DND-41 (cell line): ENCODE results near the gene MAP1A.

Experiments
- ATAC-seq: fragments of 200-7000 bp; cut with Tn5 transposase; 3 replicates; pipeline ENCODE4 v1.9.1; 2021; ENCODE audit warnings: low read depth; ENCODE audit not compliant: insufficient read depth
- DNase-seq: peaks from one replicate; pipeline ENCODE4 v3.0.0-alpha.2; 2020
- H2AFZ ChIP-seq: 2 replicates; pipeline ENCODE4 v1.6.0; 2012; ENCODE audit warnings: low read depth, low read length
- H3K27ac ChIP-seq: 2 replicates; pipeline ENCODE4 v1.5.1; 2012; ENCODE audit warnings: low read length, inconsistent platforms
- H3K27me3 ChIP-seq: fragments of 200-600 bp; sonication (generic); 2 replicates; pipeline ENCODE4 v1.6.0; 2012; ENCODE audit warnings: low read length, mild to moderate bottlenecking, inconsistent platforms; ENCODE audit not compliant: insufficient read depth, poor library complexity
- H3K36me3 ChIP-seq: 2 replicates; pipeline ENCODE4 v1.5.1; 2012; ENCODE audit warnings: low read length, inconsistent platforms; ENCODE audit not compliant: insufficient read depth
- H3K4me1 ChIP-seq: 2 replicates; pipeline ENCODE4 v1.5.1; 2012; ENCODE audit warnings: mild to moderate bottlenecking, low read length; ENCODE audit not compliant: insufficient read depth
- H3K4me2 ChIP-seq: 2 replicates; pipeline ENCODE4 v1.6.0; 2012; ENCODE audit warnings: mild to moderate bottlenecking, moderate library complexity, low read length, inconsistent platforms; ENCODE audit not compliant: insufficient read depth
- H3K4me3 ChIP-seq, 2 experiments: fragments of 200-600 bp in 1 of 2; shearing (Covaris generic) in 1 of 2; 2 replicates each; pipeline ENCODE4 v1.5.1; 2012 to 2016; ENCODE audit warnings: inconsistent platforms in 2 of 2, low read length in 2 of 2, mild to moderate bottlenecking in 2 of 2, low read depth in 1 of 2, moderate library complexity in 1 of 2
- H3K79me2 ChIP-seq: 2 replicates; pipeline ENCODE4 v1.6.0; 2012; ENCODE audit warnings: low read length, inconsistent platforms; ENCODE audit not compliant: insufficient read depth
- H3K9ac ChIP-seq: 2 replicates; pipeline ENCODE4 v1.6.0; 2012; ENCODE audit warnings: low read depth, mild to moderate bottlenecking, inconsistent platforms, low read length, moderate library complexity
- H3K9me3 ChIP-seq: 2 replicates; pipeline ENCODE4 v1.5.1; 2012; ENCODE audit warnings: low read length, moderate library complexity, mild to moderate bottlenecking, inconsistent platforms; ENCODE audit not compliant: insufficient read depth, severe bottlenecking
- H4K20me1 ChIP-seq: 2 replicates; pipeline ENCODE4 v1.6.0; 2012; ENCODE audit warnings: low read length; ENCODE audit not compliant: insufficient read depth
- EZH2 ChIP-seq: IDR thresholded peaks from 3 replicates; pipeline ENCODE4 v1.6.1; 2012; ENCODE audit warnings: borderline replicate concordance, low read depth, mild to moderate bottlenecking, moderate library complexity, low read length, inconsistent platforms; ENCODE audit not compliant: severe bottlenecking
- TF ChIP-seq, protein P1 (sequence below): IDR thresholded peaks from 2 replicates; pipeline ENCODE4 v1.5.1; 2012; ENCODE audit warnings: borderline replicate concordance, low read length, moderate library complexity, mild to moderate bottlenecking; ENCODE audit not compliant: poor library complexity, severe bottlenecking; ENCODE audit errors: extremely low read depth

MAP1A gene

DNA sequence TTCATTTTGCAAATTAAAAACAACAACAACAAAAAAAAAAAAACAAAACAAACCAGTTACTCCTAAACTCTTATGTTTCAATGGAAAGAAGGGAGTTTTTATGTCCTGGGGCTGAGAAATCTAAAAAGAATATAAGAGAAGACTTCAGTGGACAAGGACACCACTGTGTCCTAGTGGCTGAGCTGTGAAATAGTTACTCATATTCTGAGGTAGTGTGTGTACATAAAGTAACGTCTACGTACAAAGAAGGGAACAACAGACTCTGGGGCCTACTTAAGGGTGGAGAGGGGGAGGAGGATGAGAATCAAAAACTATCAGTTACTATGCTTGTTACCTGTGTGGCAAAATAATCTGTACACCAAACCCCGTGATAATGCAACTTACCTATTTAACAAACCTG is 18.4 kb upstream of the MAP1A start:
- DNase-seq: no peak
- Histone ChIP-seq H3K4me3 (no peak overlapping the region), H3K79me2 (0 out of 2 replicates have a peak, but pooled peaks cover 2% of the 10 kb centered on the region), H3K36me3 (no peaks in the 10 kb centered on the region), H3K4me2 (no peak overlapping the region), H3K9me3 (no peaks in the 10 kb centered on the region), H2AFZ (no peak overlapping the region), H3K4me1 (no peaks in the 10 kb centered on the region), H3K9ac (no peak overlapping the region), H3K27me3 (no peaks in the 10 kb centered on the region), H4K20me1 (no peaks in the 10 kb centered on the region), H3K27ac (no peak overlapping the region)
- TF ChIP-seq, protein P1, sequence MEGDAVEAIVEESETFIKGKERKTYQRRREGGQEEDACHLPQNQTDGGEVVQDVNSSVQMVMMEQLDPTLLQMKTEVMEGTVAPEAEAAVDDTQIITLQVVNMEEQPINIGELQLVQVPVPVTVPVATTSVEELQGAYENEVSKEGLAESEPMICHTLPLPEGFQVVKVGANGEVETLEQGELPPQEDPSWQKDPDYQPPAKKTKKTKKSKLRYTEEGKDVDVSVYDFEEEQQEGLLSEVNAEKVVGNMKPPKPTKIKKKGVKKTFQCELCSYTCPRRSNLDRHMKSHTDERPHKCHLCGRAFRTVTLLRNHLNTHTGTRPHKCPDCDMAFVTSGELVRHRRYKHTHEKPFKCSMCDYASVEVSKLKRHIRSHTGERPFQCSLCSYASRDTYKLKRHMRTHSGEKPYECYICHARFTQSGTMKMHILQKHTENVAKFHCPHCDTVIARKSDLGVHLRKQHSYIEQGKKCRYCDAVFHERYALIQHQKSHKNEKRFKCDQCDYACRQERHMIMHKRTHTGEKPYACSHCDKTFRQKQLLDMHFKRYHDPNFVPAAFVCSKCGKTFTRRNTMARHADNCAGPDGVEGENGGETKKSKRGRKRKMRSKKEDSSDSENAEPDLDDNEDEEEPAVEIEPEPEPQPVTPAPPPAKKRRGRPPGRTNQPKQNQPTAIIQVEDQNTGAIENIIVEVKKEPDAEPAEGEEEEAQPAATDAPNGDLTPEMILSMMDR: no peak
- no peak for TF ChIP-seq EZH2
- ATAC-seq: no peak

DNA sequence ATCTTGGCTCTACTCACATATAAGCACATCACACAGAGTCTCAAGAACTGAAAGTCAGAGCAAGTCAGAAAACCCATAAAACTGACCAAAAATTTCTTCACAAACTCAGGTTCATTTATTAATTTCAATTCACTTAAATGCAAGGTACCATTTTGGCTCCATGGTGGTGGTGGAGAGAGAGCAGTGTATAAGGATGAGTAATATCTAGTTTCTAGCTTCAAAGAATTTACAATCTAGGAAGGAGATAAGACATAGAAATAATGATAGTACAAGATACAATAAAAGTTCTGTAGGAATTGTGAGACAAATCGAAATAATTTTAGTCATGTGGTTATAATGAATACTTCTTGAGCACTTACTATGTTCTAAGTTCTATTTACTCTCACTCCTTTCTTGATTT is 17.8 kb upstream of the MAP1A start:
- H3K79me2 ChIP-seq: 0 out of 2 replicates have a peak, but pooled peaks cover 2% of the 10 kb centered on the region
- H2AFZ ChIP-seq: no peak overlapping the region
- no peaks in the 10 kb centered on the region for H3K36me3 ChIP-seq
- TF ChIP-seq, protein P1: no peak
- no peak for TF ChIP-seq EZH2
- H3K9me3 ChIP-seq: no peaks in the 10 kb centered on the region
- no peak for ATAC-seq
- no peak overlapping the region for H3K27ac ChIP-seq
- no peak overlapping the region for H3K9ac ChIP-seq
- H3K4me1 ChIP-seq: no peaks in the 10 kb centered on the region
- no peak overlapping the region for H3K4me3 ChIP-seq
- H3K4me2 ChIP-seq: no peak overlapping the region
- no peaks in the 10 kb centered on the region for H4K20me1 ChIP-seq
- H3K27me3 ChIP-seq: no peaks in the 10 kb centered on the region
- no peak for DNase-seq

DNA sequence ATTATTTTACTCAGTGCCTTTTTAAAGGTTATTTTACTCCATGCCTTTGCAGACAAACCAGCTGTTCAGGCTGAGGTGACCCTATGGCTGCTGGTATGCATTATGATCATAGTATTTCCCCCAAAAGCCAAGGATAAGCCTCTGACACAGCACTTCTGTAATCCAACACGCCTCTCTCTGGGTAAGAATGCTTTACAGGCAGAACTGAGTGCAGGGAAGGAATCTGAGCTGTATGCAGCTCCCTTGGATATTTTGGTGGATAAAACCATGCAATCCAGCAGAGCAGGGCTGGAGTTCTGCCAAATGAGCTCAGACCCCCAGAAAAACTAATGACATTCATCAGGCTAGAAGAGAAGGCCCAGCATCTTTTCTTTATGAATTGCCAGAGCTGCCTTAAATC is 11.7 kb upstream of the MAP1A start:
- no peak overlapping the region for H2AFZ ChIP-seq
- H3K36me3 ChIP-seq: no peaks in the 10 kb centered on the region
- H3K27ac ChIP-seq: no peak overlapping the region
- H3K9ac ChIP-seq: no peak overlapping the region
- peaks cover 22% of the 10 kb centered on the region for H3K79me2 ChIP-seq
- H3K4me2 ChIP-seq: no peak overlapping the region
- H3K27me3 ChIP-seq: no peaks in the 10 kb centered on the region
- DNase-seq (no peak), ATAC-seq (no peak)
- no peaks in the 10 kb centered on the region for H3K9me3 ChIP-seq
- H3K4me1 ChIP-seq: peaks cover 18% of the 10 kb centered on the region
- no peak overlapping the region for H3K4me3 ChIP-seq
- TF ChIP-seq, protein P1: no peak
- TF ChIP-seq EZH2: no peak
- no peaks in the 10 kb centered on the region for H4K20me1 ChIP-seq

DNA sequence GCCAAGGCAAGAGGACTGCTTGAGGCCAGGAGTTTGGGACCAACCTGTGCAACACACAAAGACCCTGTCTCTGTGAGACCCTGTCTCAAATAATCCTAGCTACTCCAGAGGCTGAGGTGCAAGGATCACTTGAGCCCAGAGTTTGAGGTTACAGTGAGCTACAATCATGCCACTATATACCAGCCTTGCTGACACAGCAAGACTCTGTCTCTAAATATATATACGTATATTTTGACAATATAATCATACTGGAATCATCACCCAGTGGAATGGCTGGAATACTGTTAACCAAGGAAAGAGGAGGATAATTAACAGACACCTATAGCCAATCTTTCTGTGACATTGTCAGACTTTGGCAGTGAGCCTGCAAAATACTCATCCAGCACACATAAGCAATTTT is 9.0 kb upstream of the MAP1A start:
- DNase-seq (no peak), ATAC-seq (no peak)
- Histone ChIP-seq H3K4me3 (no peak overlapping the region), H3K27ac (no peak overlapping the region), H3K79me2 (peaks cover 20% of the 10 kb centered on the region), H3K9ac (no peak overlapping the region), H2AFZ (no peak overlapping the region), H3K36me3 (no peaks in the 10 kb centered on the region), H3K9me3 (no peaks in the 10 kb centered on the region), H3K4me2 (peak overlapping the region; percentile 85; the same call in 1 of the 2 replicates), H3K4me1 (peaks cover 45% of the 10 kb centered on the region), H3K27me3 (no peaks in the 10 kb centered on the region), H4K20me1 (no peaks in the 10 kb centered on the region)
- no peak for TF ChIP-seq EZH2
- TF ChIP-seq, protein P1: no peak
